ENCODE results near the gene SCIMP. TPM values are rescaled to one million over a fixed set of nuclear protein-coding genes. Genes with fewer than 3 reads are reported as not detected.

SCIMP gene
- total and polyA plus RNA-seq, 2 donors (not counting 1 experiment from before 2014, with no cell fraction given) = 87.4 to 98.5 TPM

GRCh38 chr17:5281814-5282641 lies 47.4 kb upstream of the SCIMP start, which contains the start of gene RABEP1:
RABEP1 (plus strand) TSS chr17:5282284; CDS start chr17:5282487, 203 bp downstream.
- Histone ChIP-seq H3K4me3 (ENCODE audit: control extremely low read depth in 1 of 5, extremely low read depth in 1 of 5, insufficient read depth in 1 of 5, low read depth in 2 of 5, low read length in 4 of 5) (peak within 1 kb of the TSS; percentile 63 to 90 (median 75)), H3K36me3 (replicated peaks in 1 of 2; ENCODE audit: control extremely low read depth in 1 of 2, control insufficient read depth in 1 of 2, extremely low read depth in 1 of 2, insufficient read depth in 2 of 2, low read length in 1 of 2) (peaks cover 0 to 10% of the 10 kb centered on the region in 2 experiments), H3K27me3 (replicated peaks in 1 of 4; ENCODE audit: control extremely low read depth in 1 of 4, control insufficient read depth in 3 of 4, insufficient read depth in 4 of 4, low read length in 3 of 4) (no peaks in the 10 kb centered on the region), H4K20me1 (ENCODE audit: control insufficient read depth, insufficient read depth, low read length, poor library complexity, severe bottlenecking) (peaks cover 32% of the 10 kb centered on the region), H3K79me2 (ENCODE audit: control insufficient read depth, insufficient read depth, low read length) (peaks cover 45% of the 10 kb centered on the region), H3K27ac (ENCODE audit: low read length in 2 of 2) (peak within 1 kb of the TSS; percentile 33 to 69), H3K9me3 (ENCODE audit: control extremely low read depth in 1 of 3, control insufficient read depth in 2 of 3, insufficient read depth in 1 of 3, low read length in 2 of 3) (no peaks in the 10 kb centered on the region), H3K4me2 (replicated peaks; ENCODE audit: low read depth, low read length, poor library complexity, severe bottlenecking) (peak within 1 kb of the TSS; percentile 92), H2AFZ (ENCODE audit: insufficient read depth, low read depth, low read length, poor library complexity, severe bottlenecking) (peak within 1 kb of the TSS; percentile 68), H3K9ac (ENCODE audit: low read length) (peak within 1 kb of the TSS; percentile 84), H3K4me1 (ENCODE audit: control insufficient read depth in 2 of 2, insufficient read depth in 2 of 2, low read length in 2 of 2) (peaks cover 38 to 44% of the 10 kb centered on the region in 2 donors)
- WGBS (ENCODE audit: insufficient coverage) = under 1% methylated on average over 78 of the region's 98 CpGs
- Mint-ChIP-seq H3K9me3 (ENCODE audit: insufficient read depth) (no peaks in the 10 kb centered on the region), H3K4me1 (peaks cover 40% of the 10 kb centered on the region), H3K27ac (peak within 1 kb of the TSS; percentile 94), H3K4me3 (peak within 1 kb of the TSS; percentile 88), H3K27me3 (no peaks in the 10 kb centered on the region)
- ChIA-PET CTCF (interaction anchor here (0.6 to 2.4 kb wide), 6 partner anchors 27 to 157 kb away, joined by 3 to 11 read pairs (median 5); partner anchors contain the start of gene ZNF594), POLR2A (interaction anchor here (0.9 to 1.2 kb wide), 4 partner anchors 9 to 73 kb away, joined by 3 read pairs; no protein-coding TSS in a partner anchor)
- DNase-seq (peak; percentile 94), ATAC-seq (ENCODE audit: low read depth) (peak; percentile 85)
- TF ChIP-seq EZH2 (IDR thresholded peaks at IDR 0.05; ENCODE audit: borderline replicate concordance, insufficient read depth, low read depth, low read length, poor library complexity, severe bottlenecking) = no peak
- TF ChIP-seq, protein P1, sequence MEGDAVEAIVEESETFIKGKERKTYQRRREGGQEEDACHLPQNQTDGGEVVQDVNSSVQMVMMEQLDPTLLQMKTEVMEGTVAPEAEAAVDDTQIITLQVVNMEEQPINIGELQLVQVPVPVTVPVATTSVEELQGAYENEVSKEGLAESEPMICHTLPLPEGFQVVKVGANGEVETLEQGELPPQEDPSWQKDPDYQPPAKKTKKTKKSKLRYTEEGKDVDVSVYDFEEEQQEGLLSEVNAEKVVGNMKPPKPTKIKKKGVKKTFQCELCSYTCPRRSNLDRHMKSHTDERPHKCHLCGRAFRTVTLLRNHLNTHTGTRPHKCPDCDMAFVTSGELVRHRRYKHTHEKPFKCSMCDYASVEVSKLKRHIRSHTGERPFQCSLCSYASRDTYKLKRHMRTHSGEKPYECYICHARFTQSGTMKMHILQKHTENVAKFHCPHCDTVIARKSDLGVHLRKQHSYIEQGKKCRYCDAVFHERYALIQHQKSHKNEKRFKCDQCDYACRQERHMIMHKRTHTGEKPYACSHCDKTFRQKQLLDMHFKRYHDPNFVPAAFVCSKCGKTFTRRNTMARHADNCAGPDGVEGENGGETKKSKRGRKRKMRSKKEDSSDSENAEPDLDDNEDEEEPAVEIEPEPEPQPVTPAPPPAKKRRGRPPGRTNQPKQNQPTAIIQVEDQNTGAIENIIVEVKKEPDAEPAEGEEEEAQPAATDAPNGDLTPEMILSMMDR (IDR thresholded peaks at IDR 0.05) = peak; percentile 14
- intact Hi-C loops (cut with micrococcal nuclease) = loop anchor here (5.0 kb wide), 1 partner anchor 40 kb away; no protein-coding TSS in a partner anchor

DNA sequence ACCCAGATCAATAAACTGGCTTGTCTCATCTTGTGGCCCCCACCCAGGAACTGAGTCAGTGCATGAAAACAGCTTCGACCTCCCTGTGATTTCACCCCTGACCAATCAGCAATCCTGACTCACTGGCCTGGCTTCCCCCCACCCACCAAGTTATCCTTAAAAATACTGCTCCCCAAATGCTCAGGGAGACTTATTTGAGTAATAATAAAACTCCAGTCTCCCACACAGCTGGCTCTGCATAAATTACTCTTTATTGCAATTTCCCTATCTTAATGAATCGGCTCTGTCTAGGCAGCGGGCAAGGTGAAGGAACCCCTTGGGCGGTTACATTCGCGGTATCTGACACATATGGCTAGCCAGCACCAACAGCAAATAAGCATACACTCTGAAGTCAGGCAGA lies 37.7 kb upstream of the SCIMP start:
- no peak overlapping the region for H2AFZ ChIP-seq (ENCODE audit: insufficient read depth, low read depth, low read length, poor library complexity, severe bottlenecking)
- no peaks in the 10 kb centered on the region for H3K36me3 ChIP-seq (replicated peaks in 1 of 2; ENCODE audit: control extremely low read depth in 1 of 2, control insufficient read depth in 1 of 2, extremely low read depth in 1 of 2, insufficient read depth in 2 of 2, low read length in 1 of 2)
- no peak overlapping the region for H3K27ac ChIP-seq (ENCODE audit: low read length in 2 of 2)
- Mint-ChIP-seq H3K9me3 (ENCODE audit: insufficient read depth) (no peaks in the 10 kb centered on the region), H3K27ac (no peak overlapping the region), H3K4me3 (no peak overlapping the region), H3K4me1 (peaks cover 3% of the 10 kb centered on the region), H3K27me3 (no peaks in the 10 kb centered on the region)
- H3K27me3 ChIP-seq (replicated peaks in 1 of 4; ENCODE audit: control extremely low read depth in 1 of 4, control insufficient read depth in 3 of 4, insufficient read depth in 4 of 4, low read length in 3 of 4) = no peaks in the 10 kb centered on the region
- ChIA-PET POLR2A (no interaction called here), CTCF (interaction anchor here (1.2 kb wide), 1 partner anchor 18 kb away, joined by 3 read pairs; no protein-coding TSS in a partner anchor)
- no peaks in the 10 kb centered on the region for H3K4me1 ChIP-seq (ENCODE audit: control insufficient read depth in 2 of 2, insufficient read depth in 2 of 2, low read length in 2 of 2)
- WGBS (ENCODE audit: insufficient coverage) = 55% methylated on average over 2 of the region's 6 CpGs
- intact Hi-C loops (cut with micrococcal nuclease) = no loop called here
- H3K4me2 ChIP-seq (replicated peaks; ENCODE audit: low read depth, low read length, poor library complexity, severe bottlenecking) = no peak overlapping the region
- H4K20me1 ChIP-seq (ENCODE audit: control insufficient read depth, insufficient read depth, low read length, poor library complexity, severe bottlenecking) = no peaks in the 10 kb centered on the region
- ATAC-seq (ENCODE audit: low read depth) (no peak), DNase-seq (no peak)
- H3K9me3 ChIP-seq (ENCODE audit: control extremely low read depth in 1 of 3, control insufficient read depth in 2 of 3, insufficient read depth in 1 of 3, low read length in 2 of 3) = no peaks in the 10 kb centered on the region
- TF ChIP-seq EZH2 (IDR thresholded peaks at IDR 0.05; ENCODE audit: borderline replicate concordance, insufficient read depth, low read depth, low read length, poor library complexity, severe bottlenecking) = no peak
- TF ChIP-seq, protein P1 (IDR thresholded peaks at IDR 0.05) = no peak
- no peak overlapping the region for H3K4me3 ChIP-seq (ENCODE audit: control extremely low read depth in 1 of 5, extremely low read depth in 1 of 5, insufficient read depth in 1 of 5, low read depth in 2 of 5, low read length in 4 of 5)
- H3K9ac ChIP-seq (ENCODE audit: low read length) = no peak overlapping the region
- no peaks in the 10 kb centered on the region for H3K79me2 ChIP-seq (ENCODE audit: control insufficient read depth, insufficient read depth, low read length)
